GM18907 (cell line): ENCODE measurements around the gene CAP2.

Experiments
- ATAC-seq: cut with Tn5 transposase; IDR thresholded peaks from one replicate; pipeline ENCODE4 v1.9.1; 2021; ENCODE audit warnings: mild to moderate bottlenecking, moderate library complexity; ENCODE audit not compliant: unreplicated experiment

Gene CAP2

DNA sequence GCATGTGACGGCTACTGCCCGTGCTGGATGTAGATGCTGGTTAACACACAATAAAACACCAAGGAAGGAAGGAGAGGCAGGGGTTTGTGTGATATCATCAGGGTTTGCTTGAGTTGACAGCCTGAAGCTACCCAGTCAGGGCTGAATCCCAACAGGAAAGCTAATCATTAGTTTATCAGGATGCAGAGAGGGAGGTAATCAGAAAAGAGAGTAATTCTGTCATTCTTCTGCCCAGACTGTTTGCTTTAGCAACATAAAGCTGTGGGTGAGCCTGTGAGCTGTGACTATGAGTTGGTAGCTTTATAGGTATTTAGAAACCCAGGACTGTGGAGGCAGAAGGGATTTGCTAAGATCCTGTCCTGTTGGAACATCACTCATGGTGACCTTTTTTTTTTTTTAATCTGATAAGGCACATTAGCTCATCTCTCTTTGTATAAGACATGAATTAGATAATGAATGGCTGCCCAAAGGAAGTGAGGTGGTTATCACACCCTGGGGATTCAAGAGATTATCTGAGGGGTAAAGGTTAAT, 79.3 kb downstream of the CAP2 start:
- ATAC-seq = no peak

DNA sequence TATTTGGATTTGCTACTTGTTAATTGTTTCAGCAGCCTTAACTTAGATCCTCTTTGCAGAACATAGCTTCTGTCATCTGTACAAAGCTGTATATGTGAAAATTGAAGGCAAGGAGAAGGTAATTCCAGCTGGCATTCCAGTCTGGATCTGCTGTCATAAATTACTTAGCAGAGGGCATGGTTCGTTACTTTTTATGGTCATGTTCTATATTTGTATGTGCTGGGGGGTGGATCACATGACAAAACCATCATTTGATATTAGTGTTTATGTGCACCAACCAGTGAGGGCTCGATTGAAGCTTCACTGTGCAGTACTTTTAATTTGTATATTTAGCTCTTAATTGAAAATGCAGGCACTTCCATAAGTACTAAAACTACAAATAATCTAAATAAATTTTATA, 80.2 kb downstream of the CAP2 start:
- no peak for ATAC-seq

- no peak for ATAC-seq
Measured at GRCh38 chr6:17474289-17474688, 80.9 kb downstream of the CAP2 start.

DNA sequence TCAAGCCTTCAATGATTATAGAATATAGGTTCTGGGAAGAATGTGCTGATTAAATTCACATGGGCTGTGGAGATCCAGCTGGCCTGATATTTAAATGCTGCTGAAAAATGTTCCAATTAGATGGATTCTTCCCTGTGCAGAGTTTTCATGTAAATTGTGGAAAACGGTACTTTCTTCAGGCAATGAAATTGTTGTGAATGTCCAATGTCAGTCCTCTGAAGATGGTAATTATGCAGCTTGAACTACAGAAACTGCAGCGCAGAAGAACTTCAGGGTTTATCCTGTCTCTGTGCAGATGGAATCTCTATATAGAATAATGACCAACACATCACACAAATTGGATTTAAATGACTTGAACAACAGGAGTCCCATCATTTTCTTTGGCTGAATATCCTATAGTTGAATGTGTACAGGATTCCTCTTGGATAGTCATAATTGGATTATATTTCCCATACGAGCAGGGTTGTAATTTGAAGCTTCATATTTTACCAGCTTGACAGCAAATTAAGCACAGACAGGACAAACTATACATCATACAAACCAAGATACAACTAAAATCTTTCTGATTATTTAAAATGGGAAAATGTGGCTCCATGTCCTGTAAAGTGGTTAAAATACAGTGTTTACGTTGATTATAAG, 82.3 kb downstream of the CAP2 start:
- ATAC-seq = no peak

DNA sequence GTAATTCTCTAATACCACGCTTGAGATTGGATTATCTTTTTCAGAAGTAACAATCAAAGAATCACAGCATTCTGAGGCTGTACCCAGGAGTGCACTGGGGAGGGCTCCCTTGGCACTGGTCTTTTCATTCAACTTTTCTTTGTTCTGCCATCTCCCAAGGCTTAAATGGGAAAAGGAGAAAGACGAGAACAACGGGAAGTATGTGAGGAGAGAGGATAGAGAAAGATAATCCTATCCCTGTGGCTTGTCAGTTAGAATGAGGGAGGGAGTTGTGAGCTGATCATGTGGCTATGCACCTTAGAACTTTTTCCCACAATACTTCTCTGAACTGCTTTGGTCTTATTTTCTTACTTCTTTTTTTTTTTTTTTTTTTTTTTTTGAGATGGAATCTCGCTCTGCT, 83.1 kb downstream of the CAP2 start:
- no peak for ATAC-seq

DNA sequence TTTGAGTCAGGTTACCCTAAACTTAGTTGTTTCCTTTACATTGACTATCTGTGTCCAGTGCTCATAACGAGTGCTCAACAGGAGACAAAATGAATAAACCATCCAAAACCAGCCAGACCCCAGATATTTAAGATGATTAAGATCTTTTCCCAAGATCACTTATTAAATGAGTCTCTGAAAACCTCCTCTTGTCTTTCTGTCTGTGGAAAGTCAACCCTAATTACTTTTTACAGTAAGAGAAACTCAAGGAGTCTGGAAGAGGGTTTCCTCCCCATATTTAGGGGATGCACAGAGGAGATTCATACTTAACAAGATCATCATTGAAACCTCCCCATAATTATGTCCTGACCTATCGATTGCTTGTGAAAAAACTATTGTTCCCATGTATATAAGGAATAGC, 84.0 kb downstream of the CAP2 start:
- ATAC-seq = no peak

- ATAC-seq = no peak
Measured at GRCh38 chr6:17478223-17478907, 85.0 kb downstream of the CAP2 start.

- ATAC-seq = no peak
Measured at GRCh38 chr6:17478946-17479345, 85.6 kb downstream of the CAP2 start.

DNA sequence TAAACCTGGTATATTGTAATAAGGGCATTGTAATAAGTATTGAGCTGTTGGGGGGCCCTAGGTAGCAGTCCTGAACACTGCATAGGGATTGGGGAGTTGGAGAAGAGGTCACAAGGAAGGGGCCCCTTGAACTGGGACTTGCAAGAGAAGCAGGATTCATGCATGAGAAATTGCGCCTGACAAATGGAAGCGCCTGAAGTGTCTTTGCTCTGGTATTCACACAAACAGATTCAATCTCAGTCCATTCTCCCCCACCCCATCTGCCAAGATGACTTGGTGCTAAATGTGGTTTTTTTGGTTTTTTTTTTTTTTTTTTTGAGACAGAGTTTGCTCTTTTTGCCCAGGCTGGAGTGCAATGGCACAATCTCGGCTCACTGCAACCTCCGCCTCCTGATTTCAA, 87.1 kb downstream of the CAP2 start:
- no peak for ATAC-seq

- ATAC-seq = no peak
Measured at GRCh38 chr6:17482711-17483110, 89.3 kb downstream of the CAP2 start.

- ATAC-seq = no peak
Measured at GRCh38 chr6:17483391-17484016, 90.1 kb downstream of the CAP2 start.

DNA sequence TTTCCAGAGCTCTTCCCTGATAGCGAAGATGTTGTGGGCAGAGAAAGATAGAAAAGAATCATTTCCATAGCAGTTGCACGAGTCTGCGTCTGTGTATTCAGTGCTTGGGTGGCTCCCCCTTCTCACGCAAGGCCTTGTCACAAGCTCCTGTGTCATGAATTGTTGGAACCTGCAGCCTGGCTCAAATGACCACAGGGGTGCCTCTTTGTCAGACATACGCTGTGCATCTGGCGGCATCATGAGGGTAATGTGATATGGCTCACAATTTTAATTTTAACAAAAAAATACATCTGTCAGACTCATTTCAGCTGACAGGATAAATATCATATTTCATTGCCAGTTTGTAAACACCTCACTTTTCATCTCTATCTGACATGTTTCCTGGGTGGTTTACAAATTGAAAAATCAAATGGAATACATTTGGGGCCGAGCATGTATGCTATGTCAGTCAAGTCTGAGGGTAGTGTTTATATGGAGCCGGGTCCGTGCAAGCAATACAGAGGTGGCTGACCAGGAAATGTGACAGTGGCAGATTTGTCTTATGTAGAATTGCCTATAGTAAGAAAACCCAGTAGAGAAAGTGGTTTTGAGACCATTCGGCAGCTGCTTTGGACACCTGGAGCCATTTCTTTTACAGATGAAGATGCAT, 90.9 kb downstream of the CAP2 start:
- ATAC-seq = no peak

DNA sequence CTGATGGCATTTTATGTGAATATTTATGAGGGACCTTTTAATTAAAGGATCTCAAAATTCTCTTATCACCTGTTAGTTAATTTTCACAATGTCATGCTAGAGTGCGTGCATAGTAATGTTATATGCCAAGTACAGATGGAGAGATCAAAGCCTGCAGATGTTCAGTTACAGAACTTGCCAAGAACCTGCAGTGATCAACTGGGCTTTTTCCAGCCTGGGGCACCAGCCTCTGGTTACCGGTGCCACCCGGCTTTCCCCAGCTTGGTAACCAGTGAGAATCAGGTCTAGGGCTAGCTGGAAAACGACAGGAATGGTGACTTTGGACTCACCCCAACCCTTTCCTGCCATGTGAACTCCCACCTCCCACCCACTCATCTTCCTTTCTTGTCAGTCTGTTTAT, 91.8 kb downstream of the CAP2 start:
- ATAC-seq = no peak

DNA sequence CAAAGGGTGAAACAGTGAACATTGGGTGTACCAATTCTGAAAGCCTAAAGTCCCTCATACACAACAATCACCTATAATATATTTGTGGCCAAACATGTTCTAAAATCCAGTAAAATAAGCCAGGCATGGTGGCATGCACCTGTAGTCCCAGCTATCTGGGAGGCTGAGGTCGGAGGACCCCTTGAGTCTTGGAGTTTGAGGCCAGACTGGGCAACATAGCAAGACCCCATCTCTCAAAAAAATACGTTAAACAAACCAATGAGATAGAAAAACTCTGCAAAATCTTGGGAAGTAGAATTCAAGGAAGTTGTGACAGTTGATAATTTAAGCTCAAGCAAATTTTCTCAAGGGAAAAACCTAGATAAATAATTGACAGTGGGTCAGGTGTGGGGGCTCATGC, 92.6 kb downstream of the CAP2 start:
- no peak for ATAC-seq

- no peak for ATAC-seq
Measured at GRCh38 chr6:17486680-17487079, 93.3 kb downstream of the CAP2 start.

DNA sequence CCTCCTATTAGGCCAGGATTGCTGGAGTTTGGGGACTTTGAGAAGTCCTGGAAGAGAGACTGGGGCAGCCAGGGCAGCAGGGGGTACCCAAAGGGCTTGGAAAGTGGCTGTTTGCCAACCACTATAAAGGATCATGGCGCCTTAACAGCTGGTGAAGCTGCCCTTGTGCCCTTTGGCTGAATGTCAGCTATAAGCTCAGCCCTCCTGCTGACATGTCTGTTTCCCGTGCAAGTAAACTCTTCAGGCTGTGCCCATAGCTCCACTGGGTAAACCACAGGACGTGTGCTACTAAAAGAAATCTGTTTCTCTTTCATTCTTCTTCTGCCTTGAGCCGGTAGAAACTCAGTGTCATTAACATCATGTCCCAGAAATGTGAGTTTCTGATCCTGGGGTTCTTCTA, 97.3 kb downstream of the CAP2 start:
- ATAC-seq = no peak

- no peak for ATAC-seq
Measured at GRCh38 chr6:17491416-17492142, 98.2 kb downstream of the CAP2 start.

GRCh38 chr6:17492350-17492749, 99.0 kb downstream of the CAP2 start:
- ATAC-seq = no peak

GRCh38 chr6:17493286-17493685, 99.9 kb downstream of the CAP2 start:
- ATAC-seq = no peak

GRCh38 chr6:17494177-17494576, 100.8 kb downstream of the CAP2 start:
- no peak for ATAC-seq

- no peak for ATAC-seq
Measured at GRCh38 chr6:17494919-17495318, 101.5 kb downstream of the CAP2 start.
